ENCODE data around the gene HOXD11.

- no peak for TF ChIP-seq CTCF (IDR thresholded peaks at IDR 0.05)
- no peak for TF ChIP-seq POLR2A (IDR thresholded peaks at IDR 0.05)
These were observed 40.2 kb downstream of the HOXD11 start for GRCh38 chr2:176147210-176147799.

Data from esophagus squamous epithelium (tissue), 4 donors.